GM12873 (cell line): ENCODE results near the gene FIBP.

Experiments used
- CTCF ChIP-seq: IDR thresholded peaks from 2 replicates; pipeline ENCODE4 v1.5.1; 2012; ENCODE audit warnings: low read depth, mild to moderate bottlenecking, moderate library complexity, low read length, control low read depth; ENCODE audit not compliant: insufficient read depth; ENCODE audit errors: missing control alignments

Gene FIBP

DNA sequence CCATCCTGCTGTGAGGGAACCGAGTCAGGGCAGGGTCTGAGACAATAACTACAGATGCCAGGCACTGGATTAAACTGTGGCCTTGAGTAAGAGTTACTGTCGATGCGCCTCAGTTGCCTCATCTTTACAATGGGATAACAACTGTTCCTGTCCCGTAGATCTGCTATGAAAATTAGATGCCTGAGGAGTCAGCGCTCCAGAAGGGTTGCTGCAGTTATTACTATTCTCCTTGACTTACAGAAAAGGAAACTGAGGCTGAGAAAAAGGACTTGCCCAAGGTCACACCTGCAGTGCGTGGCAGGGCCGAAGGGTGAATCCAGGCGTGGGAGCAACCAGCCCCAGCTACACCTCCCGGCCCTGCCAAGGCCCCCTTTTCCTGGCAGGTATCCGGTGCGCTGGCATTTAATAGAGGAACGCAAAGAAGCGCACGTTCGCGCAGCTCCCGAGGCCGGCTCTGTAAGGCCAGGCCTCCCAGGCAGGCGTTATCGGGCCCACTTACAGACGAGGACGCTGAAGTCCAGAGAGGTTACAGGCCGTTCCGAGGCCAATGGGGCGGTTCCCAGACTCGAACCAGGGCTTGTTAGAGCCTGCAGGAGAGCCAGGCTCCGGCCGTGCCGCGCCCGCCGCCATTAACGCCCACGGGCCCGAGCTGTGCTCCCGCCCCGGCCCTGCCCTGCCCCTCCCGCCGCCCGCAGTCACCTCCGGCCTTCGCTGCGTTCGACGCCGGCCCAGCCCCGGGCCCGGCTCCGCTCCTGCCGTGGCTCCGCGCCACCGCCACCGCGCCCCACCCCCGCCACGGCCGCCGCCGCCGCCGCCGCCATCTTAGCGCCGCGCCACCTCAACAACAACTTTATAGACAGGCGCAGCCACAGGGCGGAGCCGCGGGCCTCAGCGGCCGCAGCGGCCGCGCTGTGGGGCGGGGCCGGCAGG lies 30.2 kb upstream of the FIBP start, which contains the start of gene C11orf68:
C11orf68 (minus strand) TSS at position 852 of the 930 bp plus-strand sequence; CDS start at position 821, 31 bp downstream.
- no peak for TF ChIP-seq CTCF

GRCh38 chr11:65917434-65918210 lies 29.4 kb upstream of the FIBP start:
- no peak for TF ChIP-seq CTCF

DNA sequence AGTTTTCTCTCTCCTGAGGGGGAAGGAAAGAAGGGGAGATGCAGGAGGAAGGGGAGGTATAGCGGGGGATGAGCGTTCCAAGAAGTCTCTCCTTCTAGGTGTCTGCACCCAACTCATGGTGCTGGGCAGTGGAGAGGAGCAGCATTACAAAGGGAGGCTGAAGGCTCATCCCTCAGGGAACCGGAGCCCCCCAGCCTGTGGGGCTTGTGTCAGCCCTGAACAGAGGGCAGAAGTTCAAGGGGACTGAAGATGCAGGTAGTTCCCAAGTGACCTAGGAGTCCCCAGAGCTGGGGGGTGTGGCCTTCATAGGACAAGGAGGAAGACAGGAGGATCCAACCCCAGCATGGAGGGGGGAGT lies 28.8 kb upstream of the FIBP start:
- TF ChIP-seq CTCF: no peak

DNA sequence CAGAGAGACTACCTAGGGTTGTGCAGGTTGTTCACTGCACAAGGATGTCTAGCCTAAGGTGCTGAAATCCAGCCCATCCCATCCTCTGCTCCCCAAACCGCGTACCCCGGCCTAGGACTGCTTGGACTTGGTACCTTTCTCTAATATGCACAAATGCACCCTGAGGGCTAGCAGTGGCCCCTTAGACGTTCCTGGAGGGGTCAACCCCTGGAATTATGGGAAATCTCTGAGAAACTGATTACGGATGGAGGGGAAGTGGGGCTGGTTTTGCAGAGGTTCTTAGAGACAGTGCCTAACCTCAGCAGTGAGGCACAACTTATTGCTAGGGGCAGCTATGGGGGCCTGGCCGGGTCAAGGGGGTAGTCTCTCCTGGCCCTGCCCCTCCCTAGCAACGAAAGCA lies 28.1 kb upstream of the FIBP start:
- no peak for TF ChIP-seq CTCF

DNA sequence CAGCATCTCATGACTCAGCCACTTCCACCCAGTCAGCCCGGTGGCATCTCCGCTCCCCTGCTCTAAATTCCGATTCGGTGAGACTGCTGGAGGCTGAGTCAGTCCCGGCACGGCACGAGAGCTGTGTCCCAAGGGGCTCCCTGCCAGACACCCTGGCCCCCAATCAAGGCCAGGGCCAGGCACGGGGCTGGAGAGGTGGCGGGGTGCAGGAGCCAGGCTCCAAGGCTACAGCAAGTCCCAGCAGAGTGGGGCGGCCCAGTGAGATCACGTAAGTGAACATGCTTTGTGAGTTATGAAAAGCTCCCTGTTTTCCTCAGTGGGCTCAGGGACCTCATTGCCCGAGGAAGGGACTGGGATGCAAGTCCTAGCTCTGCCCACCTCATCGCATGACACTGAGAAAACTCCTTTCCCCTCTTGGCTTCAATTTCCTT lies 27.6 kb upstream of the FIBP start:
- TF ChIP-seq CTCF: no peak

DNA sequence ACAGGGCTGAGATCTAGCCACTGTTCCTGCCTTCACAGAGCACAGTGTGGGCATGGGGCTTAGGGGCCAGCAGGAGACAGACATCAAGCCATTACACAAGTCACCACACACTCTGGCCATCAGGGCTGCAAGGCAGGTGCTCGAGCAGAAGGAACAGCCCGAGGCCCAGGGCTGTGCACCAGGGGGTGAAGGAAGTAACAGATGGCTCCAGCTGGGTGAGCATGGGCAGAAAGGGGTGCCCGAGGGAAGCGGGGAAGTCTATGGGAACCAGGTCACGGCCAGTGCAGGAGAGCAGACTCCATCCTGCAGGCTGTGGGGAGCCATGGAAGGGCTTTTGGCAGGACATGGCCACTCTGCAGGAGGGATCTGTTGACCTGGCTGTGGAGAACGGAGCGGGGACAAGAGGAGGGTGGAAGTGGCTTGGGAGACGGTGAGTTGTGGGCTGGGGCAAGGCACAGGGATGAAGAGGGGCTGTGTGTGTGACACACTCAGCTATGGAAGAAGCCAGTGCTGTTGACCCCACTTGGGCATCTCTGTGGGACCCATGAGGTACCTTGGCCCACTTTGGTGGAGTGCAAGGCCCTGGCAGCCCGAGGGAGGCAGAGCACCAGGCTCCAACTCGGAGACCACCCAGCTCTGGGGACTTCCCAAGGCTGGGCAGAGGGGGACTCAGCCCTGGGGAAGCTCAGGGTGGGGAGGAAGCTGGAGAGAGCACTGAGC lies 27.0 kb upstream of the FIBP start:
- no peak for TF ChIP-seq CTCF
